ENCODE data around the gene YPEL2. TPM values are rescaled to one million over a fixed set of nuclear protein-coding genes. Genes with fewer than 3 reads are reported as not detected.

The YPEL2 gene
- total RNA-seq, 1 donor from 2014 or later: 8.7 TPM

DNA sequence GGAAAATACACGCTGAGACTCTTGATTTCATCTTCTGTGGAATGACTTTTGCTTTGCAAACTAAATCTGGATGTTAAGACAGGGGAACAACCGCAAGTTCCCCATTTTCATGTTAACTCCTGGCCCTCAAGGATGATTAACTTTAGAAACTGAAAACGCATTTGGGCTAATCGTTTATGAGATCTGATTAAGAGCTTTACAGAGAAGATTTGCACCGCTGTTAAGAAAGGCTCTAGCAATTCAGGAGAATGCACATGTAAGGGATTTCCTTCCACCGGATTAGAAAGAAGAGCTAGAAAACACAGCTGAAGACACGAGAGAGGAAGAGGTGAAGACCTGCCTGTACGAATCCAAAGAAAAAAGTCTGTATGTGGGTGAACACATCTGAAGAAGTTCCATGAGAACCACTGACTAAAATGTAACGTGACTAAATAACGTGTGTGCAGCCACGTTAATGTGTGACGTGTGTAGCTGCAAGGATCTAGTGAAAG, 106.4 kb downstream of the YPEL2 start:
- TF ChIP-seq, protein P1, sequence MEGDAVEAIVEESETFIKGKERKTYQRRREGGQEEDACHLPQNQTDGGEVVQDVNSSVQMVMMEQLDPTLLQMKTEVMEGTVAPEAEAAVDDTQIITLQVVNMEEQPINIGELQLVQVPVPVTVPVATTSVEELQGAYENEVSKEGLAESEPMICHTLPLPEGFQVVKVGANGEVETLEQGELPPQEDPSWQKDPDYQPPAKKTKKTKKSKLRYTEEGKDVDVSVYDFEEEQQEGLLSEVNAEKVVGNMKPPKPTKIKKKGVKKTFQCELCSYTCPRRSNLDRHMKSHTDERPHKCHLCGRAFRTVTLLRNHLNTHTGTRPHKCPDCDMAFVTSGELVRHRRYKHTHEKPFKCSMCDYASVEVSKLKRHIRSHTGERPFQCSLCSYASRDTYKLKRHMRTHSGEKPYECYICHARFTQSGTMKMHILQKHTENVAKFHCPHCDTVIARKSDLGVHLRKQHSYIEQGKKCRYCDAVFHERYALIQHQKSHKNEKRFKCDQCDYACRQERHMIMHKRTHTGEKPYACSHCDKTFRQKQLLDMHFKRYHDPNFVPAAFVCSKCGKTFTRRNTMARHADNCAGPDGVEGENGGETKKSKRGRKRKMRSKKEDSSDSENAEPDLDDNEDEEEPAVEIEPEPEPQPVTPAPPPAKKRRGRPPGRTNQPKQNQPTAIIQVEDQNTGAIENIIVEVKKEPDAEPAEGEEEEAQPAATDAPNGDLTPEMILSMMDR (IDR thresholded peaks at IDR 0.05; ENCODE audit: unreplicated experiment): no peak
- peaks cover 13% of the 10 kb centered on the region for H3K4me1 Mint-ChIP-seq
- no peaks in the 10 kb centered on the region for H3K27me3 Mint-ChIP-seq (ENCODE audit: low read depth)
- DNase-seq (ENCODE audit: low spot score in 2 of 2, unreplicated experiment in 2 of 2): no peak
- H3K9me3 Mint-ChIP-seq: peaks cover 1% of the 10 kb centered on the region
- H3K27ac Mint-ChIP-seq: no peak overlapping the region
- no peaks in the 10 kb centered on the region for H3K36me3 Mint-ChIP-seq
- H3K4me3 Mint-ChIP-seq: no peak overlapping the region

DNA sequence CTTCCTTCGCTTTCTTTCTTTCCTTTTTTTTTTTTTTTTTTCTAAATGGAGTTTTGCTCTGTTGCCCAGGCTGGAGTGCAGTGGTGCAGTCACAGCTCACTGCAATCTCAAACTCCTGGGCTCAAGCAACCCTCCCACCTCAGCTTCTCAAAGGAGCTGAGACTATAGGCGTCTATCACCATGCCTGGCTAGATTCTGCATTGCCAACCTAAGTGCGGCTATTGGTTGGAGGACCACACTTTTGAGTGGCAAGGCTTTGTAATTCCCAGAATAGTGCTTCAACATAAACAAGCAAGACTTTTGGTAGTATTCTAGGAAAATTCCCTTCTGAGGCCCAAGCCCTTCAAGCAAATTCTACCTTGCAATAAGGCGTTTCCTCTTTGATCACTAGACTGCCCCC, 107.8 kb downstream of the YPEL2 start:
- H3K27ac Mint-ChIP-seq: peak overlapping the region; percentile 79
- no peaks in the 10 kb centered on the region for H3K9me3 Mint-ChIP-seq
- peaks cover 13% of the 10 kb centered on the region for H3K4me1 Mint-ChIP-seq
- no peak overlapping the region for H3K4me3 Mint-ChIP-seq
- no peaks in the 10 kb centered on the region for H3K27me3 Mint-ChIP-seq (ENCODE audit: low read depth)
- TF ChIP-seq, protein P1 (IDR thresholded peaks at IDR 0.05; ENCODE audit: unreplicated experiment): no peak
- H3K36me3 Mint-ChIP-seq: no peaks in the 10 kb centered on the region
- DNase-seq (ENCODE audit: low spot score in 2 of 2, unreplicated experiment in 2 of 2): no peak

DNA sequence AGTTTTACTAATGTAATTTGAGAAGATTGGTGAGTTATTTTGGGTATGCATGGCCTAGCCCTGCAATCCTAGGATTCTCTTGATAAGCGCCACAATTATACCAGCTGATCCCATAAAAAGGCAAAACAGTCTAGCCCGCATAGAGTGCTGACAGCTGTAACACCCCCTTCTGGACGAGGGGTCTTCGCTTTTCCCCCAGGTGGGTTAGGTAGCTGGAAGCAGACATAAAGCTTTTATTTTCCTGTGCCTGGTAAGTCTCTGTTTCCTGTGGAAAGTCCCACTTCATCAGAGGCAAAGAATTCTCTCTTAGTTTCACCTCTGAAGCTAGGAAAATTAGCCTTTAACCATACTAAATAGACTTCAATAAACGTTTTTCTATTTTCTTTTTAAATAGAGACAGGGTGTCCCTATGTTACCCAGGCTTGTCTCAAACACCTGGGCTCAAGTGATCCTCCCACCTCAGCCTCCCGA, 108.3 kb downstream of the YPEL2 start:
- TF ChIP-seq, protein P1 (IDR thresholded peaks at IDR 0.05; ENCODE audit: unreplicated experiment): no peak
- Mint-ChIP-seq H3K4me3 (no peak overlapping the region), H3K27ac (peak overlapping the region; percentile 79), H3K9me3 (no peaks in the 10 kb centered on the region), H3K4me1 (peaks cover 13% of the 10 kb centered on the region), H3K36me3 (no peaks in the 10 kb centered on the region), H3K27me3 (ENCODE audit: low read depth) (no peaks in the 10 kb centered on the region)
- no peak for DNase-seq (ENCODE audit: low spot score in 2 of 2, unreplicated experiment in 2 of 2)

DNA sequence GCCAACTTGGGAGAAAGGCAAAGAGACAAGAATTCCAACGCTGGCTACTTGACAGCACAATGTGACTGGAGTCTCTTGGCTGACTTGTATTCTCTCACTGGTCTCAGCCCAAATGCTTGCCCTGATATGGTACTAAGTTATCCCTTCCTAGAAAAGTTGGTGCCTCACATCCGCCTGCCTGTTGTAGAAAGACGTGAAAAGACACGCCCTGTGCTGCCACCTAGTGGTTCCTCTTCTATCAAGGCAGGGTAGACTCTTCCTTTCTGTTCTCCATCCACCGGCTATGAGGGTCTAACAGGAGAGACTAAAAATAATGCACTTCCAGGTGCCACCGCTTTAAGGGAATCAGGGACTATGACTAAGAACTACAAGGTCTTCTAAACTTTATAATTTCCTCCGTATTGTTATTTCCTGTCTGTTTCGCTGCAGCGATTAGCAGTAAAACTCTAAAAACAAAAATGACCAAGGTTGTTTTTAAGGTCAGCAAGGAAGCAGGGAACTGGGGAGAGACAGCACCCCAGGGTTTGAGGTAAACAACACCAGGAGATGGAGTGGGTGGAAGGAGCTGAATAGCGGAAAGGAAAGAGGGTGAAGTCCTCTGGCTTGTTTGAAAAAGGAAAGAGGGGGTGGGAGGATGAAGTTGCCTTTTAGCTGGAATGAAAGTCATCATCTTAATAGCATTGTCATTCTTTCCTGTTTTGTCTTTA, 109.5 kb downstream of the YPEL2 start:
- TF ChIP-seq, protein P1 (IDR thresholded peaks at IDR 0.05; ENCODE audit: unreplicated experiment): peak; percentile 74
- peaks cover 13% of the 10 kb centered on the region for H3K4me1 Mint-ChIP-seq
- no peak overlapping the region for H3K27ac Mint-ChIP-seq
- no peak overlapping the region for H3K4me3 Mint-ChIP-seq
- no peaks in the 10 kb centered on the region for H3K9me3 Mint-ChIP-seq
- no peaks in the 10 kb centered on the region for H3K27me3 Mint-ChIP-seq (ENCODE audit: low read depth)
- DNase-seq (ENCODE audit: low spot score in 2 of 2, unreplicated experiment in 2 of 2): peak; percentile 71 to 87
- no peaks in the 10 kb centered on the region for H3K36me3 Mint-ChIP-seq

DNA sequence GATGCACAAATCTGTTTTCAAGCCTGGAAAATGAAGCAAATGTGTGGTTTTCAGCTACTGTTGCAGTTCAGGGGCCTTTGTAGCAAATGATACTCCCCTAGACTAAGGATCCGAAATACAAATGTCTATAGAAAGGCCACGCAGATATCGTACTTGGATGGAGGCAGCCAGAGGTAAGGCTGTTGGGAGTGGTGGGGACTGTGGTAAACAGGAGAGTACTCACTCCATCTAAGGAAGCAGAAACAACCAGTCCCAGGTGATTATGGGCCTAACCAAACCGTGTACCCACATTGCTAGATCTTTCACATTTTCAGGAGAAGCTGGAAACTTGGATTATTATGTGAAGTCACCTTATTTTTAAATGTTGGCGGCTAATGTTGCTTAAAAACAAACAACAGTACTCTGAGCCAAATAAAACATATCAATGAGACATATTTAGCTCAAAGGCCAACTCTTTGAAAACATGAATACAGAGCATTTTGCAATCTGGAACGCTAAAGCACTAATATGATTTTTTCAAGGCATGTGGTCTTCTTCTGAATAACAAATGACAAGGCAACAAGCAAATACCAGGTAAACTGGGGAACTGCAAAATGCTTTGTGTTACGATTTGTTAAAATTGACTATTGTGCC, 110.1 kb downstream of the YPEL2 start:
- TF ChIP-seq, protein P1 (IDR thresholded peaks at IDR 0.05; ENCODE audit: unreplicated experiment): no peak
- peaks cover 13% of the 10 kb centered on the region for H3K4me1 Mint-ChIP-seq
- H3K36me3 Mint-ChIP-seq: no peaks in the 10 kb centered on the region
- DNase-seq (ENCODE audit: low spot score in 2 of 2, unreplicated experiment in 2 of 2): no peak
- H3K4me3 Mint-ChIP-seq: no peak overlapping the region
- no peak overlapping the region for H3K27ac Mint-ChIP-seq
- no peaks in the 10 kb centered on the region for H3K9me3 Mint-ChIP-seq
- no peaks in the 10 kb centered on the region for H3K27me3 Mint-ChIP-seq (ENCODE audit: low read depth)

All from mesothelial cell of epicardium (in vitro differentiated cells).